HG03460 (cell line): ENCODE results near the gene DPPA3.
"Not testable (repeated sequence)": the region's sequence is repeated elsewhere in the genome, so short reads cannot be mapped to it uniquely, and the experiment has no call there.

ENCODE experiments used
- ATAC-seq: cut with Tn5 transposase; IDR thresholded peaks from one replicate; pipeline ENCODE4 v1.9.1; 2021; ENCODE audit not compliant: unreplicated experiment

Gene DPPA3

DNA sequence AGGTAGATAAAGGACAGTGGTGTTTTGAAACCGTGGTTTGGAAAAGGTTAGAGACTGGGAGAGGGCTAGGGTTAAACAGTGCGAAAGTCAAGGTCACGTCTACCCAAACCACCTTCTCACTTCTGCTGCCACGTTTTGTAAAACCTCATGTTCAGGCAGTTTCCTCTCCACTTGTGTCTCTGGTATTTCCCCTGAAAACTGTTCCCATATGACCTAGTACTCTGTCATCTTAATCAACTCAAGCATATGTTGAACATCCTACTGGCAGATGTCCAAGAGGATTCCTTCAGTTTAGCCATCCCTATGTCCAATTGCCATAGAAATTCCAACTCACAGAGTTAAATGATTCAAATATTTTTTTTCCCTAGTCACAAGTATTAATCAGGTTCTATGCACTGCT lies 18.5 kb downstream of the DPPA3 start:
- no peak for ATAC-seq

DNA sequence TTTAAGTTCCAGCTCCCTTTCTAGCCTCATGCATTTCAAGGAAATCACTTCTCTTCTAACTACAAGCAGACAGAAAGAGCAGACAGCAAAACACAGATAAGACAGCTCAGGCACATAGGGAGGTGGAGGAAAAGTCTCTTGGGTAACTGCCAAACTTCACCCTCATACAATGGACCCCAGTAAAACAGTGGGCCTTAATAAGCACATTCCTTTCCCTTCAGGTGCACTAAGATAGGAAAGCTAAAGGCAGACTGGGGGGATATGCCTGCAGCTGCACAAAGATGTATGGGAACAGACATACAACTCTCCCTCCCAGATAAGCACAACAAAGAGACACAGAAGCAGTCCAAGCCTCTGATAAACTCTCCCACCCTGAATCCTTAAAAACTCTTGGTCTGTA lies 19.8 kb downstream of the DPPA3 start:
- ATAC-seq: not testable (repeated sequence)

DNA sequence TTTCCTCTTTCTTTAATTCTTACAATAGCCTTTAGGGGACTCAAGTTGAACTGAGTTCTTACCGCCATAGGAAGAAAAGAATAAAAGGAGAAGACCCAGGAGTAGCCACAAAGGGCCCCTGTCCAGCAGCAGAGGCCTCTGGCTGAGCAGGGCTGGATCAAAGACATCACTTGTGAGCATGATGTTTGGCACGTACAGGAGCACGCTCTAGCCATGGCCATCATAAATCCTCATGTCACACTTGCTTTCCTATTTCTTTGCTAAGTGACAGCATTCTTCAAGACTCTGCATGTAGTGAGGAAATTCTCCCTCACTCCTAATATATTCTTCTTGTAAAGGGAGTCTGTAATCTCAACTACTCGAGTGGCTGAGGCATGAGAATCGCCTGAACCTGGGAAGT lies 20.3 kb downstream of the DPPA3 start:
- ATAC-seq: no peak

DNA sequence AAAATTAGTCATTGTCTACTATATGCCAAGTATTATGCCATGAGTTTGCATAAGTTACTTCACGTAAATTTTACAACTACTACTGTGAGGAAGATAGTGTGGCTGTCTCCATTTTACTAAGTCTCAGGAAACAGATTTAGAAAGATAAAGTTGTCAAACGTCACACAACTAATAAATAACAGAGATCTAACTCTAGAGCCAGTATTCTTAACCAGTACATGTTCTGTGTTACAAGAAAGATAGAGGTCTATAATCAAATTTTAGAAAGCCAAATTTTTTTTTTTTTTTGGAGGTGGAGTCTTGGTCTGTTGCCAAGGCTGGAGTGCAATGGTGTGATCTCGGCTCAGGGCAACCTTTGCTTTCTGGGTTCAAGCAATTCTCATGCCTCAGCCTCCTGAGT lies 21.8 kb downstream of the DPPA3 start:
- no peak for ATAC-seq

DNA sequence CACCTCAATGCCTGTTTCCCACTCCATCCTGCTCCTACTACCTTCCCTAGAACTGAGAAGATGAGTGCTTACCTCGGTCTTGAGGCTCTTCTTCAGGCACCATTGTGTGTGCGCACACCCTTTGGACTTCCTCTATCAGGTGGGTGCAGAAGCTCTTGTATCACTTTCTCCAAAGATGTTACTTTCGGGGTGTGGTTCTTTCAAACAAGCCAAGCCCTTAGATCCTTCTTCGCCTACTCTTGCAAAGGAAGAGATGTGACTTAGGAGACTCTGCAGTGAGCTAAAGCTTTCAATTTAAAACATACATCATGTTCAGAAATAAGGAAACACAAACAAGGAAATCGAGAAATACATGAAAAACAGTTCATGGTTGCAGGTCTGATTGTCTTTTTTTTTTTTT lies 36.0 kb downstream of the DPPA3 start, which contains the start of gene CLEC4C:
Gene CLEC4C, minus strand, starts transcription at position 130 of the 400 bp plus-strand sequence. Its CDS starts 27 bp downstream, at position 103.
- ATAC-seq: no peak

DNA sequence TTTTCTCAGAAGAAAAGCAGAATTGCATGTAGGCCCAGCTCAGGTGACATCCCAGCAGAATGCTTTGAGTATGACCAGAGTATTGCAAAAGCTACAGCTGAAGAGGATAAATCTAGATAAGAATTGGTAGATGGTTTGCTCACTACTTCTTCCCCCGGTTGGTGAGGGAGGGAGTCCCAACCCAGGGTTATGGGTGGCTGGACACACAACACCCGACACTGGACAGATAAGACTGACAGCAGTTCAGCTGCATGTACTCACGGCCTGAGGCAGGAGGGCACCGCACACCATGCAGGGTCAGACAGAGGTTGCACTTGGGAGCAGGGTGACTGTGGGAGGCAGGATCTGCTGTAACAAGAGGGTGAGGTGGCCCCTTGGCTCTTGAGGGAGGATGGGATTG lies 37.6 kb downstream of the DPPA3 start:
- ATAC-seq: no peak

DNA sequence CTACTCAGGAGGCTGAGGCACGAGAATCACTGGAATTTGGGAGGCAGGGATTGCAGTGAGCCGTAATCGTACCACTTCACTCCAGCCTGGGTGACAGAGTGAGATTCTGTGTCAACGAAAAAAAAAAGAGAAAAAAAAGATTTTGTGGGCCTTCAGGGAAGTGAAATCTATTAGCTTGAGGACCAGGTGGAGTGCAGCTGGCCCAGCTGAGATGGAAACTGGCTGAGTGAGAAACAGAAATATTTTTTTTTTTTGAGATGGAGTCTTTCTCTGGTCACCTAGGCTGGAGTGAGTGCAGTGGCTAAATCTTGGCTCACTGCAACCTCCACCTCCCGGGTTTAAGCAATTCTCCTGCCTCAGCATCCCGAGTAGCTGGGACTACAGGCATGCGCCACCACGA lies 38.2 kb downstream of the DPPA3 start:
- no peak for ATAC-seq

DNA sequence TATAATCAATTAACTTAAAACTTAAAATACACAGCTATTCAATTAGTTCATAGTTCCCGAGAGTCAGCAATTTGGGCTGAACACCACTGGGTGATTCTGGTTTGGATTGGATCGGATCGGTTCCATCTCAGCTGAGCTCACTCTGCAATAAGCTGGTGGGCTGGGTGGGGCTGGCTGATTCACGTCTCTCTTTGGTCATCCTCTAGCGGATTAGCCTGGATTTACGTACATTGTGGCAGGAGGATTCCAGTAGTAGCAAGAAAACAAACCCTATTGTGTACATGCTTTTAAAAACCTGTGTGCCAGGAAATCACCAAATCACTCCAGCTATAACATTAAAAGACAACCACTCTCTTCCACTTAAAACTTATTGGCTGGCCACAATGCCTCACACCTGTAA lies 39.1 kb downstream of the DPPA3 start:
- no peak for ATAC-seq

DNA sequence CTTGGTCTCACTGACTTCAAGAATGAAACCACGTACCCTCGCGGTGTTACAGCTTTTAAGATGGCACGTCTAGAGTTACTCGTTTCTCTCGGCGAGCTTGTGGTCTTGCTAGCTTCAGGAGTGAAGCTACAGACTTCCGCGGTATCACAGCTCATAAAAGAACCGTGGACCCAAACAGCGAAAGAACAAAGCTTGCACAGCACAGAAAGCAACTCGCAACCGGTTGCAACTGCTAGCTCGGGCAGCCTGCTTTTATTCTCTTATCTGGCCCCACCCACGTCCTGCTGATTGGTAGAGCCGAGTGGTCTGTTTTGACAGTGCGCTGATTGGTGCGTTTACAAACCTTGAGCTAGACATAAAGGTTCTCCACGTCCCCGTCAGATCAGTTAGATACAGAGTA lies 40.2 kb downstream of the DPPA3 start:
- no peak for ATAC-seq

DNA sequence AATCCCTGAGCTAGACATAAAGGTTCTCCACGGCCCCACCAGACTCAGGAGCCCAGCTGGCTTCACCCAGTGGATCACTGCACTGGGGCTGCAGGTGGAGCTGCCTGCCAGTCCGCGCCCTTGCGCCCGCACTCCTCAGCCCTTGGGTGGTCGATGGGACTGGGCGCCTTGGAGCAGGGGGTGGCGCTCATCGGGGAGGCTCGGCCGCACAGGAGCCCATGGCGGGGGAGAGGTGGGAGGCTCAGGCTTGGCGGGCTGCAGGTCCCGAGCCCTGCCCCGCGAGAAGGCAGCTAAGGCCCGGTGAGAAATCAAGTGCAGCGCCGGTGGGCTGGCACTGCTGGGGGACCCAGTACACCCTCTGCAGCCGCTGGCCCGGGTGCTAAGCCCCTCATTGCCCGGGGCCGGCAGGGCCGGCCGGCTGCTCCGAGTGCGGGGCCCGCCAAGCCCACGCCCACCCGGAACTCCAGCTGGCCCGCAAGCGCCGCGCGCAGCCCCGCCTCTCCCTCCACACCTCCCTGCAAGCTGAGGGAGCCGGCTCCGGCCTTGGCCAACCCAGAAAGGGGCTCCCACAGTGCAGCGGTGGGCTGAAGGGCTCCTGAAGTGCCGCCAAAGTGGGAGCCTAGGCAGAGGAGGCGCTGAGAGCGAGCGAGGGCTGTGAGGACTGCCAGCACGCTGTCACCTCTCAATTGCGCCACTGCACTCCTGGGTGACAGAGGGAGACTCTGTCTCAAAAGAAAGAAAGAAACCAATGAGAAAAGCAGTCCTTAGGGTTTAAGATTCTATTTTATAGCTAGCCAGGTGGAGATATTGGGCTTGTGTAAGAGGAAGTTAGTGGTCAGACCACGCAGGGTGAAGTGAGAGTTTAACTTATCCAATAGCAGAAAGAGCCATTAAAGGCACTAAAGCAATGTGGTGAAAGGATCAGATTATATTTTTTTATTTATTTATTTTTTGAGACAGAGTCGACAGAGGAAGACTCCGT lies 41.0 kb downstream of the DPPA3 start:
- not testable (repeated sequence) for ATAC-seq

DNA sequence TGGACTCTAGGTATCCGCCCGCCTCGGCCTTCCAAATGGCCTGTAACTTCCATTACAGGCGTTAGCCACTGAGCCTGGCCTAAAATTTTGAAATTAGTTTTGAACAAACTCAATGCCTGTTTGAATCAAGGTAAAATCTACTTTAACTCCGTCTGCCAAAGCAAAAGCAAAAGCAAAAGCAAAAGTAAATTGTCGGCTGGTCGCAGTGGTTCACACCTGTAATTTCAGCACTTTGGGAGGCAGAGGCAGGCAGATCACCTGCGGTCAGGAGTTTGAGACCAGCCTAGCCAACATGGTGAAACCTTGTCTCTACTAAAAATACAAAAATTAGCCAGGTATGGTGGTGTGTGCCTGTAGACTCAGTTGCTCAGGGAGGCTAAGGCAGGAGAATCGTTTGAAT lies 44.4 kb downstream of the DPPA3 start:
- not testable (repeated sequence) for ATAC-seq

DNA sequence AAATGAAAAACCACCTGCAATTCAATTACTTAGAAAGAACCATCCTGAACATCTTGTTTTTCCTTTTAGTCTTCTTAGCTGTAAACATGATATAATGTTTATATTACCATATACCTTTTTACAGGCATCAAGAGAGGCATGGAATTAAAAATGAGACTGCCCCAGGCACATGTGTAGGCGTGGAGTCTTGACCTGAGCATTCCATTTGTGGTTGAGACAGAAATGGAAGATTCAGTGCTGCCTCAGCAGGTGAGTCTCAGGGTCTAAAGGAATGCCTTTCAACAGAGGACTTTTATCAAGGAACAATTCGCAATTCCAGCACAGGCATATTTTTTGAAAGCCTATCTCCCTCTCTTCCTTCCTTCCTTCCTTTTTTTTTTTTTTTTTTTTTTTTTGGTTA lies 45.8 kb downstream of the DPPA3 start:
- ATAC-seq: no peak

DNA sequence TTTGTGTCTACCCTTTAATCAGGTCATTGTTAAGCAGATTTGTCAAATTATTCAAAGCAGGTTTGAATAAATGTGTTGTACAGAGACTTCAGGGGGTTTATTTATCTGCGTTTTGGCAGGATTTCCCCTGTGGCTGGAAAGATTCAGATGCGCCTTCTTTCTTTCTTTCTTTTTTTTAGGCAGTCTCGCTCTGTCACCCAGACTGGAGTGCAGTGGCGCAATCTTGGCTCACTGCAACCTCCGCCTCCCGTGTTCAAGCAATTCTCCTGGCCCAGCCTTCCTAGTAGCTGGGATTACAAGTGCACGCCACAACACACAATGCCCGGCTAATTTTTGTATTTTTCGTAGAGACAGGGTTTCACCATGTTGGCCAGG lies 47.5 kb downstream of the DPPA3 start:
- ATAC-seq: no peak
